Activated CD8-positive, alpha-beta memory T cell treated with anti-CD3 and anti-CD28 coated beads for 24 hours (primary cell): Measurements from ENCODE around the gene BIK.

Experiments
- DNase-seq: peaks from one replicate; pipeline ENCODE4 v3.0.0-alpha.2; 2020

The BIK gene

GRCh38 chr22:43164636-43165035, 54.1 kb downstream of the BIK start:
- no peak for DNase-seq

GRCh38 chr22:43166132-43166930, 55.8 kb downstream of the BIK start:
- DNase-seq: no peak

DNA sequence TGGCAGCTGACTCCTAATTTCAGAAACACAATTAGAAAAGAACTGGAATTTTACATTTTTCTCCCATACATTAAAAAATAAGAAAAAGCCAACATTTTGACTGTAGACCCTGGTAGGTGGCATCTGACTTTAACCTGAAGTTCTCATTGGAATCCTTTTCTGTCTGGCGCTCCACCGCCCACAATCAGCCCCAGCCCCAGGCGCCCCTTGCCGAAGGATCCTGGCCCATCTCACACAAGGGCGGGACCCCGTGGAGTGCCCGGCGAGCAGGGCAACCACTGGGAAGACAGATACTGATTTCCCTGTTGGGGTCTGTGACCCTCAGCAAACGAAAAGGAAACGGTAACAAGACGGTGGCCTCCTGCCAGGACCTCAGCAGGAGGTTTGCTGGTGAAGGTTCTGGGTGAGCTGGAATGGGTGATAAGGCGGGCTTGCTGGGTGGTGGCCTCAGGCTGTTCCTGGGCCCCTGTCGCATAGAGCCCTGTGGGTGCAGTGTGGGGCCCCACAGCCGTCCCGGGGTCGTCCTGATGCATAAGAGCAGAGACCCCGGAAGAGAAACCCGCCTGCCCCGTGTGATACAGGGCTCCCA, 56.5 kb downstream of the BIK start:
- DNase-seq: no peak

- no peak for DNase-seq
These were observed 58.1 kb downstream of the BIK start for GRCh38 chr22:43168471-43169309.

GRCh38 chr22:43169310-43170130, 59.0 kb downstream of the BIK start:
- DNase-seq: no peak

- no peak for DNase-seq
These were observed 59.6 kb downstream of the BIK start for GRCh38 chr22:43170131-43170480.

DNA sequence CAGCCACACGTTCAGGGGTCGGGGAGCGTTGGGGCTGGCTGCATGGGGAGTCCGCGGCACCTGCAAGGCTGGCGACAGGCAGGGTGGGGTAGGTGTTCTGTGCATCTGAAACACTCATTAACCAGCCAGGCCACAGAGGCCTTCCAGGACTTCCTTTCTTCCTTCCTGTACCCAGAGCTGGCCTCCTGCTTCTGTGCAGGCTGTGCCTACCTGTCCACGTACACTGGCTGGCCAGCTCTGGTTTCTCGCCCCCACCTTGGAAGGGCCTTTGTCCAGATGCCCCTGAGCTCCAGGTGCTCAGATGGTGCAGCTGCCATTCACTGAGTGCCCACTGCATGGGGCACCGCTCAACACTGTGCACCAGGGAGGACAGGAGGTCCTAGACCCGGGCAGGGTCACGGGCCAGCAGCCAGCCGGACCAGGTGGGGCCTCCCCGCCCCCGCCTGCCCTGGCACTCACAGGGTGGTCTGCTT, 60.5 kb downstream of the BIK start:
- no peak for DNase-seq

GRCh38 chr22:43171607-43172006, 61.1 kb downstream of the BIK start:
- DNase-seq: no peak

- no peak for DNase-seq
These were observed 61.6 kb downstream of the BIK start for GRCh38 chr22:43172191-43172590.

GRCh38 chr22:43173566-43173965, 63.0 kb downstream of the BIK start:
- DNase-seq: no peak

GRCh38 chr22:43173976-43174720, 63.6 kb downstream of the BIK start:
- no peak for DNase-seq

DNA sequence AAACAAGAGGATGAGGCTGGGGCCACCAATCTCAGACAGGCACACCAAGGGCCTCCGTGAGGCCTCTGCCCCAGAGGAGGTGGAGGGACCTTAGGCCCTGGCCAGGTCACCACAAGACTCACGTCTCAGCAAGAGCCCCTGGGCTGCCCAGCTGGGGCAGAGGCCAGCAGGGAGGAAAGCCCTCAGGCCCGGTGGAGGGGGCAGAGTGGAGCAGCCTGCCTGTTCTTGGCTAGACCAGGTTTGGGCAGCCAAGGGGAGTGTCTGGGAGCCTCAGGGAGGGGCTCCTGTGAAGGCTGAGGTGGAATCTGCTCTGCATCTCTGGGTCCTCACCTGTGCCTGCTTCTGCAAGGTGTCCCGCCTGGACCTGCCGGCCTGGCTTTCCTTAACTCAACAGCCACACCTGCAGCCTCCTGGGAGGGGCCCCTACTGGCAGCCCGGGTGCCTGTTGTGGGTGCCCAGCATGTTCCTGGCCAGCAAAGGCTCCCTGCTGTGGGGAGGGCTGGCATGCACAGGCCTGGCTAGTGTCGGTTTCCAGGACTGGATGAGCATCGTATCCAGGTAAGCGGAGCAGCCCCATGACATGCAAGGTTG, 64.5 kb downstream of the BIK start:
- no peak for DNase-seq

GRCh38 chr22:43176090-43176489, 65.5 kb downstream of the BIK start:
- no peak for DNase-seq

GRCh38 chr22:43177479-43177878, 66.9 kb downstream of the BIK start:
- no peak for DNase-seq
